ACC112 (cell line): ENCODE data around the gene TBX15.

Experiments
- H2AFZ ChIP-seq: fragments of 200-600 bp; sonication (generic); one replicate; pipeline ENCODE4 v1.6.0; 2017; ENCODE audit warnings: antibody characterized with exemption, low read length; ENCODE audit not compliant: unreplicated experiment
- H3K27ac ChIP-seq: fragments of 200-600 bp; sonication (generic); 2 replicates; pipeline ENCODE4 v1.5.1; 2014; ENCODE audit warnings: low read depth, mild to moderate bottlenecking, antibody characterized with exemption, low read length, moderate library complexity
- H3K27me3 ChIP-seq: fragments of 200-600 bp; sonication (generic); 2 replicates; pipeline ENCODE4 v1.6.1; 2014; ENCODE audit warnings: mild to moderate bottlenecking, antibody characterized with exemption, low read length, moderate library complexity, mixed read lengths; ENCODE audit not compliant: insufficient read depth
- H3K36me3 ChIP-seq: fragments of 200-600 bp; sonication (generic); 2 replicates; pipeline ENCODE4 v1.6.1; 2016; ENCODE audit warnings: mild to moderate bottlenecking, antibody characterized with exemption, low read length, moderate library complexity, mixed read lengths; ENCODE audit not compliant: insufficient read depth
- H3K4me1 ChIP-seq: fragments of 200-600 bp; sonication (generic); one replicate; pipeline ENCODE4 v1.6.1; 2016; ENCODE audit warnings: low read length, mixed read lengths; ENCODE audit not compliant: insufficient read depth, unreplicated experiment, control insufficient read depth
- H3K4me3 ChIP-seq: fragments of 200-600 bp; sonication (generic); 2 replicates; pipeline ENCODE4 v1.5.1; 2014; ENCODE audit warnings: mild to moderate bottlenecking, low read depth, low read length
- H3K79me2 ChIP-seq: fragments of 200-600 bp; sonication (generic); one replicate; pipeline ENCODE4 v1.6.0; 2016; ENCODE audit warnings: low read length; ENCODE audit not compliant: control insufficient read depth, unreplicated experiment, insufficient read depth

The TBX15 gene

GRCh38 chr1:118842452-118843201 lies 145.5 kb downstream of the TBX15 start:
- no peak overlapping the region for H3K4me3 ChIP-seq
- no peaks in the 10 kb centered on the region for H3K27me3 ChIP-seq
- H3K4me1 ChIP-seq, result no peaks in the 10 kb centered on the region
- H3K27ac ChIP-seq, result no peak overlapping the region
- H2AFZ ChIP-seq, result no peak overlapping the region
- H3K79me2 ChIP-seq, result no peaks in the 10 kb centered on the region
- H3K36me3 ChIP-seq, result no peaks in the 10 kb centered on the region

GRCh38 chr1:118841521-118841920 lies 146.6 kb downstream of the TBX15 start:
- no peak overlapping the region for H2AFZ ChIP-seq

More at GRCh38 chr1:118841521-118841920, 146.6 kb downstream of the TBX15 start:
- H3K27me3 ChIP-seq, result no peaks in the 10 kb centered on the region
- no peak overlapping the region for H3K4me3 ChIP-seq
- H3K27ac ChIP-seq, result no peak overlapping the region
- H3K36me3 ChIP-seq, result no peaks in the 10 kb centered on the region
- no peaks in the 10 kb centered on the region for H3K79me2 ChIP-seq
- H3K4me1 ChIP-seq, result no peaks in the 10 kb centered on the region
